CD4-positive, alpha-beta T cell (primary cell): ENCODE data around the gene LGR6. TPM values are rescaled to one million over a fixed set of nuclear protein-coding genes. Genes with fewer than 3 reads are reported as not detected.

ENCODE experiments used
- ATAC-seq: fragments of 200-7000 bp; cut with Tn5 transposase; one replicate; pipeline ENCODE4 v1.10.0; 2022; ENCODE audit warnings: mild to moderate bottlenecking; ENCODE audit not compliant: poor library complexity
- CTCF ChIA-PET: fragments of 350-600 bp; sonication (Branson Sonifier 250); formaldehyde crosslinking; loops from one replicate; lab custom pipeline; 2021; ENCODE audit warnings: antibody characterized with exemption, inconsistent platforms; lab: Charles Lee
- POLR2A ChIA-PET: fragments of 350-600 bp; sonication (Branson Sonifier 250); formaldehyde crosslinking; loops from one replicate; lab custom pipeline; 2021; ENCODE audit warnings: antibody characterized with exemption, inconsistent platforms; lab: Charles Lee
- DNase-seq, 14 experiments: peaks; one replicate each; pipeline ENCODE4 v3.0.0-alpha.2; 2013 to 2020; ENCODE audit warnings: mixed read lengths in 2 of 14
- H3K27ac ChIP-seq, 2 donors: one replicate each; pipeline versions ENCODE4 v1.5.1 to v1.7.0; 2013; ENCODE audit warnings: low read length in 2 of 2, low read depth in 1 of 2, mild to moderate bottlenecking in 1 of 2
- H3K27me3 ChIP-seq, 2 experiments: 1 replicate in 1 of 2; 2 replicates in 1 of 2; pipeline versions ENCODE4 v1.6.1 to v1.7.0; 2013; ENCODE audit warnings: low read length in 2 of 2, control low read depth in 1 of 2, mild to moderate bottlenecking in 1 of 2, moderate library complexity in 1 of 2; ENCODE audit not compliant: insufficient read depth in 2 of 2, control insufficient read depth in 1 of 2
- H3K36me3 ChIP-seq: one replicate; pipeline ENCODE4 v1.6.1; 2013; ENCODE audit warnings: low read length, control low read depth; ENCODE audit not compliant: insufficient read depth
- H3K4me1 ChIP-seq: one replicate; pipeline ENCODE4 v1.6.1; 2013; ENCODE audit warnings: low read length, control low read depth; ENCODE audit not compliant: insufficient read depth
- H3K4me3 ChIP-seq: one replicate; pipeline ENCODE4 v1.5.1; 2013; ENCODE audit warnings: mild to moderate bottlenecking, low read length, moderate library complexity
- H3K9me3 ChIP-seq, 2 experiments: 1 replicate in 1 of 2; 2 replicates in 1 of 2; pipeline versions ENCODE4 v1.6.1 to v1.7.0; 2013; ENCODE audit warnings: low read length in 2 of 2, mild to moderate bottlenecking in 2 of 2, control low read depth in 1 of 2, moderate library complexity in 1 of 2; ENCODE audit not compliant: control insufficient read depth in 1 of 2, insufficient read depth in 1 of 2
- H3K27ac Mint-ChIP-seq: one replicate; pipeline ENCODE4 v1.8.0; 2020; ENCODE audit warnings: mixed read lengths
- H3K27me3 Mint-ChIP-seq: one replicate; pipeline ENCODE4 v1.8.0; 2021; ENCODE audit warnings: mixed read lengths
- H3K36me3 Mint-ChIP-seq: one replicate; pipeline ENCODE4 v1.8.0; 2021; ENCODE audit warnings: low read depth, mixed read lengths
- H3K4me1 Mint-ChIP-seq: one replicate; pipeline ENCODE4 v1.8.0; 2021; ENCODE audit warnings: low read depth, mixed read lengths
- H3K4me3 Mint-ChIP-seq: one replicate; pipeline ENCODE4 v1.8.0; 2020; ENCODE audit warnings: mild to moderate bottlenecking, mixed read lengths
- H3K9me3 Mint-ChIP-seq: one replicate; pipeline ENCODE4 v1.8.0; 2020; ENCODE audit warnings: mixed read lengths
- intact Hi-C, 2 experiments: fragments of 100-400 bp; cut with DNase I in 1 of 2; cut with micrococcal nuclease in 1 of 2; formaldehyde crosslinking; loops; one replicate each; pipeline versions ENCODE4 v1.15.1 to v1.9.0; 2023 to 2025; cut with DNase I, micrococcal nuclease
- total RNA-seq, 174 experiments: library from RNA in 2 of 174; stranded (reverse) in 2 of 174; gene quantifications; one replicate each; pipeline ENCODE4 v1.2.3 and lab custom pipeline; 2021 to 2026
- TF ChIP-seq, protein P1 (sequence below): fragments of 200-600 bp; IDR thresholded peaks from one replicate; pipeline ENCODE4 v1.8.0; 2022; ENCODE audit warnings: antibody characterized with exemption, mild to moderate bottlenecking

Gene LGR6
- total RNA-seq, 2 experiments from 2014 or later, result 0.19 to 0.45 TPM

DNA sequence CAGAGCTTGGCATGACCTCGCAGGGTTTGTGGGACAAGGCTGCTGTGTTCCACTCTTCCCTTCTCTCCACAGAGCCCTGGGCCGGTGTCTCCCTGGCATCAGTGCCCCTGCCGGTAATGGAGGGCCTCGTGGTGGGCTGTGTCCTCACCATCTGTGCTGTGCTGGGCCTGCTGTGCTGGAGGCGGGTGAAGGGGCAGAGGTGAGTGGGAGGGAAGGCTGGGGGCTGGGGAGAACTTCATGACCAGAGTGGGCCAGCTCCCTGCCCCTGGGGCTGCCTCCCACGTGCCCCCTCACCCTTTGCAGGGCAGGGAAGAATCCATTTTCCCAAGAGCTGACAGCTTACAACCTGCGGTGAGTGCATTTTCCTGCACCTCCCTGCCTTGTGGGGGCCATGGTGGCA, 12.0 kb upstream of the LGR6 start:
- no peaks in the 10 kb centered on the region for H3K36me3 Mint-ChIP-seq
- H3K27ac Mint-ChIP-seq, result no peak overlapping the region
- POLR2A ChIA-PET, result no interaction called here
- H3K9me3 Mint-ChIP-seq, result no peaks in the 10 kb centered on the region
- TF ChIP-seq, protein P1, sequence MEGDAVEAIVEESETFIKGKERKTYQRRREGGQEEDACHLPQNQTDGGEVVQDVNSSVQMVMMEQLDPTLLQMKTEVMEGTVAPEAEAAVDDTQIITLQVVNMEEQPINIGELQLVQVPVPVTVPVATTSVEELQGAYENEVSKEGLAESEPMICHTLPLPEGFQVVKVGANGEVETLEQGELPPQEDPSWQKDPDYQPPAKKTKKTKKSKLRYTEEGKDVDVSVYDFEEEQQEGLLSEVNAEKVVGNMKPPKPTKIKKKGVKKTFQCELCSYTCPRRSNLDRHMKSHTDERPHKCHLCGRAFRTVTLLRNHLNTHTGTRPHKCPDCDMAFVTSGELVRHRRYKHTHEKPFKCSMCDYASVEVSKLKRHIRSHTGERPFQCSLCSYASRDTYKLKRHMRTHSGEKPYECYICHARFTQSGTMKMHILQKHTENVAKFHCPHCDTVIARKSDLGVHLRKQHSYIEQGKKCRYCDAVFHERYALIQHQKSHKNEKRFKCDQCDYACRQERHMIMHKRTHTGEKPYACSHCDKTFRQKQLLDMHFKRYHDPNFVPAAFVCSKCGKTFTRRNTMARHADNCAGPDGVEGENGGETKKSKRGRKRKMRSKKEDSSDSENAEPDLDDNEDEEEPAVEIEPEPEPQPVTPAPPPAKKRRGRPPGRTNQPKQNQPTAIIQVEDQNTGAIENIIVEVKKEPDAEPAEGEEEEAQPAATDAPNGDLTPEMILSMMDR, result no peak
- H3K27me3 Mint-ChIP-seq, result no peaks in the 10 kb centered on the region
- peaks cover 9% of the 10 kb centered on the region for H3K4me1 ChIP-seq
- no peaks in the 10 kb centered on the region for H3K9me3 ChIP-seq
- ATAC-seq, result no peak
- no peaks in the 10 kb centered on the region for H3K27me3 ChIP-seq
- H3K4me3 Mint-ChIP-seq, result no peak overlapping the region
- intact Hi-C loops, result no loop called here
- no peak for DNase-seq
- H3K4me1 Mint-ChIP-seq, result peaks cover 14% of the 10 kb centered on the region
- no peak overlapping the region for H3K4me3 ChIP-seq
- H3K27ac ChIP-seq, result no peak overlapping the region
- H3K36me3 ChIP-seq, result no peaks in the 10 kb centered on the region
- CTCF ChIA-PET, result no interaction called here

DNA sequence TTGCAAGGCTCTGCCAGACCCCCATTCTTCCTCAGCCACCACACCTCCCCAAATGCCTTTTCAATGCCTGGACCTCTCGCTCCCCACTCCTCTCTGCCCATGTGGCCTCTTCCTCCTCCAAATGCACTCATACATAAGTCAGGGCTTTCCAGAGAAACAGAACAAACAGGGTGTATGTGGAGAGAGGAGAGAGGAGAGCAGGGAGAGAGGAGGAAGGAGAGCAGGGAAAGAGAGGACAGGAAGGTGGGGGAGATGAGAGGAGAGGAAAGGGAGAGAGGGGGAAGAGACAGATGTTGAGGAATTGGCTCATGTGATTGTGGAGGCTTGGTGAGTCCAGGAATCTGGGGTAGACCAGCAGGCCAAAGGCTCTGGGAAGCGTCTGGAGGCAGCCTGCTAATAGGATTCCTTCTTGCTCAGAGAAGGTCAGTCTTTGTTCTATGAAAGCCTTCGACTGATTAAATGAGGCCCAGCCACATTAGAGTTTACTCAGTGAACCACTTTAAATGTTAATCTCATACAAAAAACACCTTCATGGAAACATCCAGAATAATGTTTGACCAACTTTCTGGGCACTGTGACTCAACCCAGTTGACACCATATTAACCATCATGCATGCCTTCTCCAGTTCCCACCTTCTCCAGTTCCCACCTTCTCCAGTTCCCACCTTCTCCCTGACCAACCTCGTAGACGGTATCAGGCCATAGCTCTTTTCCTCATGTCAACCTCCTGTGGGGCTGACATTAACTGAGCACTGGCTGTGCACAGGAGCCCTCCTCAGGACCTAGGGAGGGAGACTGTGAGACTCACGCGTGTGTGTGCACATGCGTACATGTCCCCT, 11.3 kb upstream of the LGR6 start:
- H3K27ac Mint-ChIP-seq, result no peak overlapping the region
- peaks cover 14% of the 10 kb centered on the region for H3K4me1 Mint-ChIP-seq
- peaks cover 9% of the 10 kb centered on the region for H3K4me1 ChIP-seq
- H3K4me3 ChIP-seq, result no peak overlapping the region
- no peaks in the 10 kb centered on the region for H3K27me3 Mint-ChIP-seq
- POLR2A ChIA-PET, result no interaction called here
- TF ChIP-seq, protein P1, result no peak
- H3K27me3 ChIP-seq, result no peaks in the 10 kb centered on the region
- H3K27ac ChIP-seq, result no peak overlapping the region
- no peak for ATAC-seq
- intact Hi-C loops, result no loop called here
- H3K9me3 ChIP-seq, result no peaks in the 10 kb centered on the region
- H3K36me3 ChIP-seq, result no peaks in the 10 kb centered on the region
- H3K9me3 Mint-ChIP-seq, result no peaks in the 10 kb centered on the region
- no peaks in the 10 kb centered on the region for H3K36me3 Mint-ChIP-seq
- H3K4me3 Mint-ChIP-seq, result no peak overlapping the region
- CTCF ChIA-PET, result no interaction called here
- no peak for DNase-seq

DNA sequence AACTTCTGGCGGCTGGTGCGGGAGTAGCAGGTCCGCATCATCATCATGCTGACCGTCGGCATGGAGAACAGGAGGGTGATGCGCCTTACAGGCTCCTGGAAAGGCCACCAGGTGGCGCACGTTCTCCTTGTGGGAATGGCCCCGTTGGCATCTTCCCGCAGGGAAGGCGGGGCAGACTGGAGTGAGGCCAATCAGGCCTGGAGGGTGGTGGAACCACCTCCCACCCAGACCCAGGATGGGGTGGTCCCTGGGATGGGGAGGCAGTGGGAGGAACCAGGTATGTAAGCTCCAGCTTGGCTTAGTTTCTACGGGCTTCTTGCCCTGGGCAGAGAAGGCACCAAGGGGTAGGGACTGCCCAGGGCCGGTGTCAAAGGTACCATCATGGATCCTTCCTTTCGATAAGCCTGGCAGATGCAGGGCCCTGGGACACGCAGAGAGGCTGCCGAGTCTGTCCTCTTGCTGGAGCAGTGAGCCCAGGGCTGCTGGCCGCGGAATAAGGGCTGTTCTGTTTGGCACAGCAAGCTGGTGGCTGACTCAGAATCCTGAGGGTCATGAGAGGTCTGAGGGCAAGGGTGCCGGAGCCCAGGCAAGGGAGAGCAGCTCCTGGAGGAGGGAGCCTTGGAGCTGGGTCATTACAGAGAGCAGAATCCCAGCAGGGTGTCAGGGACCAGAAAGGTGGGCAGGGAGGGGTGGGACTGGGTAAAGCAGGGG, 8.7 kb upstream of the LGR6 start:
- no peak overlapping the region for H3K4me3 Mint-ChIP-seq
- H3K4me3 ChIP-seq, result no peak overlapping the region
- DNase-seq (peak; percentile 46 to 84 (median 58)), ATAC-seq (peak; percentile 58)
- H3K9me3 ChIP-seq, result no peaks in the 10 kb centered on the region
- peaks cover 14% of the 10 kb centered on the region for H3K4me1 Mint-ChIP-seq
- CTCF ChIA-PET, result interaction anchor here (1.0 to 1.2 kb wide), 2 partner anchors 12 to 30 kb away, joined by 3 read pairs; no protein-coding TSS in a partner anchor
- no peak overlapping the region for H3K27ac ChIP-seq
- H3K36me3 ChIP-seq, result no peaks in the 10 kb centered on the region
- POLR2A ChIA-PET, result interaction anchor here (0.6 kb wide), 1 partner anchor 13 kb away, joined by 3 read pairs; no protein-coding TSS in a partner anchor
- no peak overlapping the region for H3K27ac Mint-ChIP-seq
- H3K4me1 ChIP-seq, result peaks cover 7% of the 10 kb centered on the region
- TF ChIP-seq, protein P1, result peak; percentile 84
- intact Hi-C loops, result loop anchor here in 1 of 2 experiments (2.0 kb wide), 1 partner anchor 130 kb away; no protein-coding TSS in a partner anchor
- H3K36me3 Mint-ChIP-seq, result no peaks in the 10 kb centered on the region
- H3K9me3 Mint-ChIP-seq, result no peaks in the 10 kb centered on the region
- H3K27me3 Mint-ChIP-seq, result no peaks in the 10 kb centered on the region
- no peaks in the 10 kb centered on the region for H3K27me3 ChIP-seq
